Raji (cell line): ENCODE measurements around the gene PHAX.

Experiments
- POLR2A ChIP-seq: IDR thresholded peaks from 2 replicates; pipeline ENCODE4 v1.6.1; 2011; ENCODE audit warnings: low read depth, low read length, control low read depth; ENCODE audit not compliant: insufficient read depth

PHAX gene

GRCh38 chr5:126595486-126596083 lies 5.2 kb upstream of the PHAX start:
- TF ChIP-seq POLR2A = no peak

- no peak for TF ChIP-seq POLR2A
Measured at GRCh38 chr5:126597156-126597555, 3.6 kb upstream of the PHAX start.

- no peak for TF ChIP-seq POLR2A
Measured at GRCh38 chr5:126599499-126599898, 1.2 kb upstream of the PHAX start.

GRCh38 chr5:126603402-126603991 lies 2.8 kb downstream of the PHAX start:
- TF ChIP-seq POLR2A = no peak

GRCh38 chr5:126605525-126605924 lies 4.8 kb downstream of the PHAX start:
- no peak for TF ChIP-seq POLR2A

- TF ChIP-seq POLR2A = no peak
Measured at GRCh38 chr5:126610160-126610559, 9.4 kb downstream of the PHAX start.

- TF ChIP-seq POLR2A = no peak
Measured at GRCh38 chr5:126610616-126611015, 9.9 kb downstream of the PHAX start.

GRCh38 chr5:126613941-126614592 lies 13.3 kb downstream of the PHAX start:
- TF ChIP-seq POLR2A = no peak

GRCh38 chr5:126615286-126615685 lies 14.5 kb downstream of the PHAX start:
- no peak for TF ChIP-seq POLR2A

GRCh38 chr5:126619781-126620180 lies 19.0 kb downstream of the PHAX start:
- TF ChIP-seq POLR2A = no peak

- no peak for TF ChIP-seq POLR2A
Measured at GRCh38 chr5:126624534-126624933, 23.8 kb downstream of the PHAX start.

- TF ChIP-seq POLR2A = no peak
Measured at GRCh38 chr5:126628102-126628501, 27.4 kb downstream of the PHAX start.

- TF ChIP-seq POLR2A = no peak
Measured at GRCh38 chr5:126631920-126632319, 31.2 kb downstream of the PHAX start.

- no peak for TF ChIP-seq POLR2A
Measured at GRCh38 chr5:126633552-126633951, 32.8 kb downstream of the PHAX start.

GRCh38 chr5:126635585-126635984 lies 34.8 kb downstream of the PHAX start:
- no peak for TF ChIP-seq POLR2A

GRCh38 chr5:126636956-126637355 lies 36.2 kb downstream of the PHAX start:
- no peak for TF ChIP-seq POLR2A
